OCI-LY1 (cell line): ENCODE measurements around the gene SEPHS2.

Source experiments
- CTCF ChIP-seq: fragments of 200-600 bp; sonication (generic), shearing (Covaris generic); IDR thresholded peaks from 2 replicates; pipeline ENCODE4 v1.5.1; 2017; ENCODE audit warnings: mild to moderate bottlenecking, antibody characterized with exemption, low read length, moderate library complexity, mixed read lengths
- EZH2 ChIP-seq: fragments of 200-600 bp; sonication (generic), shearing (Covaris generic); IDR thresholded peaks from 2 replicates; pipeline ENCODE4 v1.8.0; 2017; ENCODE audit warnings: borderline replicate concordance, mixed run types, mild to moderate bottlenecking, antibody characterized with exemption, low read length, moderate library complexity, mixed read lengths

GRCh38 chr16:30444231-30445148, 1.2 kb downstream of the SEPHS2 start:
- TF ChIP-seq CTCF (no peak), EZH2 (no peak)
